Brain microvascular endothelial cell (primary cell): ENCODE results near the gene TECPR1.

Experiments
- DNase-seq: peaks from one replicate; pipeline ENCODE4 v3.0.0-alpha.2; 2020
- H3K27ac ChIP-seq: fragments of 250-450 bp; sonication (Bioruptor Pico); 2 replicates; pipeline ENCODE4 v1.5.1; 2020; ENCODE audit warnings: mild to moderate bottlenecking, moderate library complexity
- H3K27me3 ChIP-seq: fragments of 250-450 bp; sonication (Bioruptor Pico); replicated peaks from 2 replicates; pipeline ENCODE4 v1.5.1; 2020; ENCODE audit warnings: mild to moderate bottlenecking
- H3K36me3 ChIP-seq: fragments of 250-450 bp; sonication (Bioruptor Pico); replicated peaks from 2 replicates; pipeline ENCODE4 v1.5.1; 2020; ENCODE audit warnings: mild to moderate bottlenecking
- H3K4me3 ChIP-seq: 2 replicates; pipeline ENCODE4 v1.5.1; 2011; ENCODE audit warnings: low read depth, mild to moderate bottlenecking, control low read depth, low read length, moderate library complexity
- in situ Hi-C: cut with HindIII; loops from 2 replicates; pipeline ENCODE4 v1.10.0; 2017; ENCODE audit warnings: low sequenced_read_pairs, low pct_ligation_motif_present
- TF ChIP-seq, protein P1 (sequence below): IDR thresholded peaks from 2 replicates; pipeline ENCODE4 v1.5.1; 2011; ENCODE audit warnings: low read depth, mild to moderate bottlenecking, moderate library complexity, low read length, control low read depth, inconsistent platforms; ENCODE audit errors: missing control alignments

TECPR1 gene

DNA sequence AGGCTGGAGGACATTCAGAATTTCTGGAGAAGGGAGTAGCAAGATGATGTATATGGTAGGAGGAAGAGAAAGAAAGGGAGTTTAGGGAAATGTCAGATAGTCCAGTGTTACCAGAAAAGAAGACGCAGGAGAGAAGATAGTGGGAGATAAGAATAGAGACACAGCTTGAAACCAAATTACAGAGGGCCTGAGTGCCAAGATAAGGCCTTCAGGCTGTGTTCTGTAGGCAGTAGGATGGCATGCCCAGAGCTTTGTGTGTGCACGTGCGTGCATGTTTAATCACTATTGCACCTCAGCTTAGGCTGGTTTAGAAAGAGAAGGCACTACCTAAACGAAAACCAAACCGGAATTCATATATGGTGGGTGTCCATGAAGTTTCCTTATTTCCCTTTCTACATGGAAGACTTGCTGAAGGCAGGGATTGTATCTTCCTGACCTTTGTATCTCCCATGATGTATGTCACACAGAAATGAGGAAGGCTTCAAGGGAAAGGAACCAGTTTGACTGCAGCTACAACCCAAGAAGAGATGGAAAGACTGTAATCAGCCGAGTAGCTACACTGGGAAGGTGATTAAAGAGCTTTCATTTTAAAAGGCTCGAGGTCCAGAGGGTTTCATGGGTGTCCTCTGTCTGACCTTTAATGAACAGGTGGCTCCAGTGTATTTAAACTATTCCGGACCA lies 76.6 kb downstream of the TECPR1 start:
- H3K27me3 ChIP-seq = no peaks in the 10 kb centered on the region
- no peak overlapping the region for H3K4me3 ChIP-seq
- no peak overlapping the region for H3K27ac ChIP-seq
- H3K36me3 ChIP-seq = peaks cover 2% of the 10 kb centered on the region
- in situ Hi-C loops = no loop called here
- DNase-seq = no peak
- TF ChIP-seq, protein P1, sequence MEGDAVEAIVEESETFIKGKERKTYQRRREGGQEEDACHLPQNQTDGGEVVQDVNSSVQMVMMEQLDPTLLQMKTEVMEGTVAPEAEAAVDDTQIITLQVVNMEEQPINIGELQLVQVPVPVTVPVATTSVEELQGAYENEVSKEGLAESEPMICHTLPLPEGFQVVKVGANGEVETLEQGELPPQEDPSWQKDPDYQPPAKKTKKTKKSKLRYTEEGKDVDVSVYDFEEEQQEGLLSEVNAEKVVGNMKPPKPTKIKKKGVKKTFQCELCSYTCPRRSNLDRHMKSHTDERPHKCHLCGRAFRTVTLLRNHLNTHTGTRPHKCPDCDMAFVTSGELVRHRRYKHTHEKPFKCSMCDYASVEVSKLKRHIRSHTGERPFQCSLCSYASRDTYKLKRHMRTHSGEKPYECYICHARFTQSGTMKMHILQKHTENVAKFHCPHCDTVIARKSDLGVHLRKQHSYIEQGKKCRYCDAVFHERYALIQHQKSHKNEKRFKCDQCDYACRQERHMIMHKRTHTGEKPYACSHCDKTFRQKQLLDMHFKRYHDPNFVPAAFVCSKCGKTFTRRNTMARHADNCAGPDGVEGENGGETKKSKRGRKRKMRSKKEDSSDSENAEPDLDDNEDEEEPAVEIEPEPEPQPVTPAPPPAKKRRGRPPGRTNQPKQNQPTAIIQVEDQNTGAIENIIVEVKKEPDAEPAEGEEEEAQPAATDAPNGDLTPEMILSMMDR = no peak

DNA sequence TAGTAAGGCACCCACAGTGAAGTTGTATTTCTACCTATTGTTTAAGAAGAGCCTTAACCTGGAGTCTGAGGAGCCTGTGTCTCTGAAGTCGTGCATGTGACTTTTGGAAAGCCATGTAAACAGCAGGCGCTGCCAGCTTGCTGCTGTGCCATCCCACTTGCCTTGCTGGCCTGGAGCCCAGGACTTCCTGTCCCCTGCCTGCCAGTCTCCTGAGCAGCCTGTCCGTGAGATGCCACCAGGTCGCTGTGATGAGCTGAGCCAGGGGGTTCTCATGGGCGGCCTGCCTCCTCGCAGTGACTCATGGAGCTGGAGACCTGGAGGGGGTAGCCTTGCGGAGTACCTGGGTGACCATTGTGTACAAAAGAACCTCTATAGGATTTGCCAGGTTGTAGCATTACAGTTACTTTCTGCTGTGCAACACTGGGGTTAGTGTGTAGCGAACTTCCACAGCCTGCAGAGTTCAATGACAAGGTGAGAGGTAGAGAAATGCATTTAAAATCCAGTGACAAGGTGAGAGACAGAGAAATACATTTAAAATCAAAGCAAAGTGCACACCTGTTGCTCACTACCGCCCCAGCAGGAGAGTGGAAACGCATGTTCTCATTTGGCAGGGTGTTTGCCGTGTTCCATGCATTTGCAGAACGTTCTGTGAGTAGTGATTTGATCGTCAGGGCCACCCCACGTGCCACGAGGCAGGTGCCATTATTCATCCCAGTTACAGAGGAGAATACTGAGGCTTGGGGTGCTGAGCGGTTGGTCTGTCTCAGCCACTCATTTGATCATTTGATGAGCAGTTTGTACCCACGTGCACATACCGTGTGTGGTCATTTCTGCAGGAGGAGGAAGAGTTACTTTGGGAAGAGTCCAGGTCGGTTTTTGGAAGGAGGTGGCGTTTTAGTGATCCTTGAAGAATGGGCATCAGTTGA lies 77.4 kb downstream of the TECPR1 start:
- H3K27ac ChIP-seq = no peak overlapping the region
- H3K36me3 ChIP-seq = peaks cover 2% of the 10 kb centered on the region
- in situ Hi-C loops = no loop called here
- no peak for DNase-seq
- H3K27me3 ChIP-seq = no peaks in the 10 kb centered on the region
- TF ChIP-seq, protein P1 = no peak
- H3K4me3 ChIP-seq = no peak overlapping the region

DNA sequence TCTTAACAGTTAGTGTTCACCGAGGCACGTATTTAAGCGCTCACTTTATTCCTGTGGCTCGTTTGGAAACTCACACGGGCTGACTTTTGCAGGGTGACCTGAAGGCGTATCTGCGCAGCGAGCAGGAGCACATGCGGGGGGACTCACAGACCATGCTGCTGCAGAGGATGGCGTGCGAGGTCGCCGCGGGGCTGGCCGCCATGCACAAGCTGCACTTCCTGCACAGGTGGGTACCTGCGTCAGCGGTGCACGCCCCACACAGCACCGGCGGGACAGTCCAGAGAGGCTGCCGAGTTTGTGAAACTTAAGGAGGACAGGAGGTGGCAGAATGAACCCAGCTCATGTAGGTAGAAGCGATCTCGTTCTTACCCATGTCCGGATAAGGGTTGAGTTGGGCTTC lies 80.6 kb downstream of the TECPR1 start:
- in situ Hi-C loops = no loop called here
- no peaks in the 10 kb centered on the region for H3K27me3 ChIP-seq
- no peak overlapping the region for H3K27ac ChIP-seq
- no peak for DNase-seq
- no peak overlapping the region for H3K4me3 ChIP-seq
- TF ChIP-seq, protein P1 = no peak
- H3K36me3 ChIP-seq = peaks cover 2% of the 10 kb centered on the region

DNA sequence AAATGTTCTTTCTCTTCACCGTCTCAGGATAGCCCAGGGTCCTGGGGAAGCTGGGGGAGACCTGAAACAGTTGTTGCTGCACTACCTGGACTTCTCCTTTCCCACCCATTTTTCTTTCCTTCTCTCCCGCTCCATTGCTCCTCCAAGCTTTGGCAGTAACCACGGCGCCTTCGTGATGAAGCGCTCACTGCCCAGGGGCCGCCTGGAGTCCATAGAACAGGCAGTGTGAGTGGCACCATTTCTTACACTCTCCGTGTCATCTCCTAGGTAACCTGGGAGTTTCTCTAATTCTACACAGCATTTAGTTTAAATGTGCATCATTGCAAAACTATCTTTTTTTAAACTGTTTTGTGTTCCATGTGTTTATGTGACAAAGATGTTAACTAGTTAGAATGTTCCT lies 81.1 kb downstream of the TECPR1 start:
- Histone ChIP-seq H3K4me3 (no peak overlapping the region), H3K36me3 (peaks cover 2% of the 10 kb centered on the region), H3K27me3 (no peaks in the 10 kb centered on the region), H3K27ac (no peak overlapping the region)
- in situ Hi-C loops = no loop called here
- TF ChIP-seq, protein P1 = no peak
- no peak for DNase-seq

DNA sequence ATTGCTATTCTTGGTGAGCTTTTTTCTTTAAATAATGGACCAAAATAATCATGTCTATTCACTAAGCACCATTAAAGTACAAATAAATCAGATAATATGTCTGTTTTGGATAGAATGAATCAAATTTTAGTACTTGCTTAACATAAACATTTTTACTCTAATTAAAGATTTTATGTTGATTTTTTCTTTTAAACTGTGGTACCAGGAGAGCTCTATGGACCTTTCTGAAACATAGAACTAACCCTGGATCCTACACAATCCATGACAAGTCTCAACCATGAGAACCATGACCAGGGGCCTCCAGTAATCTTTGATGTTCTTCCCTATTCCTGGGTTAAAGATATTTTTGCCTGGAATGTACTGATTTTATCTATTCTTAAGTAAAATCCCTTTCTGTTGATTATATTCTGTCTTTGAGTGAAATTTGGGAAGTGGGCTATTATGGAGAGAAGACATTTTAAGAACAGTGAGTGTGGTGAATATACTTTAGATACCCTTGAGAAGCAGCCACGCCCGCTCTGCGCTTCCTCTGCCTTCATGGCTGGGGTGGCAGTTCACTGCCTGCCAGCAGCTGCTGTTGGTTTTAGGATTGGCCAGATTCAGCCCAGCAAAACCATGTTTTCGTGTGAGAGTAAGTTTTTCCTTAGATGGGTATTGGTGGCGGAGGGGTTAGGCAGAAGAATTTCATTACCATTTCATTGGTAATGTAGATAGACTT lies 83.0 kb downstream of the TECPR1 start:
- H3K27me3 ChIP-seq = no peaks in the 10 kb centered on the region
- H3K4me3 ChIP-seq = no peak overlapping the region
- no peaks in the 10 kb centered on the region for H3K36me3 ChIP-seq
- no peak for DNase-seq
- TF ChIP-seq, protein P1 = no peak
- H3K27ac ChIP-seq = no peak overlapping the region
- in situ Hi-C loops = no loop called here
